Keratinocyte (primary cell): ENCODE results near the gene S100A10. TPM values are rescaled to one million over a fixed set of nuclear protein-coding genes. Genes with fewer than 3 reads are reported as not detected.

Experiments used
- DNase-seq: peaks from one replicate; pipeline ENCODE4 v3.0.0-alpha.2; 2011; ENCODE audit warnings: low read depth, missing footprints, low spot score
- FAIRE-seq: peaks from 2 replicates; lab custom pipeline; 2011; peaks lifted over from hg19 to GRCh38; lab: Jason Lieb, UNC
- H2AFZ ChIP-seq: 2 replicates; pipeline ENCODE4 v1.6.0; 2012; ENCODE audit warnings: low read length, control low read depth, inconsistent platforms; ENCODE audit not compliant: control insufficient read depth
- H3K27ac ChIP-seq: 2 replicates; pipeline ENCODE4 v1.5.1; 2011; ENCODE audit warnings: low read length; ENCODE audit not compliant: control insufficient read depth, insufficient read depth
- H3K27me3 ChIP-seq: 3 replicates; pipeline ENCODE4 v1.6.0; 2011; ENCODE audit warnings: low read length; ENCODE audit not compliant: control insufficient read depth, insufficient read depth; ENCODE audit errors: extremely low read depth
- H3K36me3 ChIP-seq, 2 experiments: 2 replicates in 1 of 2; 3 replicates in 1 of 2; pipeline ENCODE4 v1.5.1; 2011; ENCODE audit warnings: low read length in 2 of 2, mild to moderate bottlenecking in 1 of 2; ENCODE audit not compliant: control insufficient read depth in 2 of 2, insufficient read depth in 2 of 2; ENCODE audit errors: extremely low read depth in 1 of 2
- H3K4me1 ChIP-seq: 3 replicates; pipeline ENCODE4 v1.5.1; 2011; ENCODE audit warnings: low read length; ENCODE audit not compliant: control insufficient read depth, insufficient read depth; ENCODE audit errors: extremely low read depth
- H3K4me2 ChIP-seq: 3 replicates; pipeline ENCODE4 v1.6.0; 2011; ENCODE audit warnings: low read depth, low read length; ENCODE audit not compliant: control insufficient read depth, insufficient read depth; ENCODE audit errors: extremely low read depth
- H3K4me3 ChIP-seq, 3 experiments: fragments of 200-600 bp in 1 of 3; sonication (generic) in 1 of 3; 2 replicates in 2 of 3; 3 replicates in 1 of 3; pipeline ENCODE4 v1.5.1; 2011 to 2016; ENCODE audit warnings: low read length in 3 of 3, mild to moderate bottlenecking in 3 of 3, control low read depth in 2 of 3, inconsistent platforms in 1 of 3, low read depth in 1 of 3, mixed read lengths in 1 of 3, mixed run types in 1 of 3, moderate library complexity in 1 of 3; ENCODE audit not compliant: control insufficient read depth in 2 of 3, insufficient read depth in 2 of 3; ENCODE audit errors: extremely low read depth in 1 of 3
- H3K79me2 ChIP-seq: 2 replicates; pipeline ENCODE4 v1.6.0; 2012; ENCODE audit warnings: low read length; ENCODE audit not compliant: control insufficient read depth, insufficient read depth
- H3K9ac ChIP-seq: 3 replicates; pipeline ENCODE4 v1.6.0; 2011; ENCODE audit warnings: low read length; ENCODE audit not compliant: control insufficient read depth, insufficient read depth; ENCODE audit errors: extremely low read depth
- H3K9me1 ChIP-seq: 3 replicates; pipeline ENCODE4 v1.6.0; 2011; ENCODE audit warnings: low read length; ENCODE audit not compliant: control insufficient read depth, insufficient read depth; ENCODE audit errors: extremely low read depth
- H3K9me3 ChIP-seq: 2 replicates; pipeline ENCODE4 v1.5.1; 2012; ENCODE audit warnings: low read depth, low read length; ENCODE audit not compliant: control insufficient read depth
- H4K20me1 ChIP-seq: 3 replicates; pipeline ENCODE4 v1.6.0; 2011; ENCODE audit warnings: low read length; ENCODE audit not compliant: control insufficient read depth, insufficient read depth; ENCODE audit errors: extremely low read depth
- EZH2 ChIP-seq: IDR thresholded peaks from one replicate; pipeline ENCODE4 v1.6.1; 2012; ENCODE audit warnings: inconsistent platforms, mild to moderate bottlenecking, low read length, moderate library complexity
- dilution Hi-C: fragments of 300-500 bp; cut with MboI; formaldehyde crosslinking; loops from one replicate; pipeline ENCODE4 v1.7.0; 2020; ENCODE audit warnings: low sequenced_read_pairs; ENCODE audit not compliant: extremely low pct_ligation_motif_present
- polyA plus RNA-seq, 5 experiments: library from polyadenylated mRNA; depleted of rRNA in 3 of 5; stranded (reverse) in 3 of 5; stranded (forward) in 1 of 5; unstranded in 1 of 5; fragments of >200 nt; gene quantifications; 1 replicate in 1 of 5; 2 replicates in 3 of 5; 3 replicates in 1 of 5; pipeline versions ENCODE4 v1.2.1 to v1.2.3, GENCODE V29; 2011 to 2012; ENCODE audit warnings: missing spikeins in 2 of 5, low read depth in 1 of 5, low replicate concordance in 1 of 5
- TF ChIP-seq, protein P1 (sequence below), 3 experiments: IDR thresholded peaks in 1 of 3; conservative IDR thresholded peaks in 1 of 3; optimal IDR thresholded peaks in 1 of 3; 2 replicates in 2 of 3; 3 replicates in 1 of 3; pipeline versions ENCODE3 to v1.5.1; 2011; ENCODE audit warnings: low read length in 3 of 3, mild to moderate bottlenecking in 3 of 3, moderate library complexity in 2 of 3, control low read depth in 1 of 3, inconsistent platforms in 1 of 3; ENCODE audit not compliant: insufficient read depth in 2 of 3; ENCODE audit errors: extremely low read depth in 1 of 3

The S100A10 gene
- polyA plus RNA-seq, 1 donor (not counting 4 experiments of a cell fraction or from before 2014, with no cell fraction given), result 1,061 TPM

- H3K79me2 ChIP-seq, result no peaks in the 10 kb centered on the region
- DNase-seq, result no peak
- TF ChIP-seq, protein P1, sequence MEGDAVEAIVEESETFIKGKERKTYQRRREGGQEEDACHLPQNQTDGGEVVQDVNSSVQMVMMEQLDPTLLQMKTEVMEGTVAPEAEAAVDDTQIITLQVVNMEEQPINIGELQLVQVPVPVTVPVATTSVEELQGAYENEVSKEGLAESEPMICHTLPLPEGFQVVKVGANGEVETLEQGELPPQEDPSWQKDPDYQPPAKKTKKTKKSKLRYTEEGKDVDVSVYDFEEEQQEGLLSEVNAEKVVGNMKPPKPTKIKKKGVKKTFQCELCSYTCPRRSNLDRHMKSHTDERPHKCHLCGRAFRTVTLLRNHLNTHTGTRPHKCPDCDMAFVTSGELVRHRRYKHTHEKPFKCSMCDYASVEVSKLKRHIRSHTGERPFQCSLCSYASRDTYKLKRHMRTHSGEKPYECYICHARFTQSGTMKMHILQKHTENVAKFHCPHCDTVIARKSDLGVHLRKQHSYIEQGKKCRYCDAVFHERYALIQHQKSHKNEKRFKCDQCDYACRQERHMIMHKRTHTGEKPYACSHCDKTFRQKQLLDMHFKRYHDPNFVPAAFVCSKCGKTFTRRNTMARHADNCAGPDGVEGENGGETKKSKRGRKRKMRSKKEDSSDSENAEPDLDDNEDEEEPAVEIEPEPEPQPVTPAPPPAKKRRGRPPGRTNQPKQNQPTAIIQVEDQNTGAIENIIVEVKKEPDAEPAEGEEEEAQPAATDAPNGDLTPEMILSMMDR (optimal IDR thresholded peaks at IDR 0.05 in 1 of 3, IDR thresholded peaks at IDR 0.05 in 1 of 3, conservative IDR thresholded peaks at IDR 0.05 in 1 of 3; ENCODE audit: extremely low read depth in 1 of 3, insufficient read depth in 2 of 3, low read length in 3 of 3), result no peak
- TF ChIP-seq EZH2, result no peak
- no peak for FAIRE-seq
- peaks cover 19% of the 10 kb centered on the region for H3K4me1 ChIP-seq
- no peaks in the 10 kb centered on the region for H3K27me3 ChIP-seq
- no peaks in the 10 kb centered on the region for H3K9me1 ChIP-seq
- H3K4me3 ChIP-seq, result no peak overlapping the region
- H3K9ac ChIP-seq, result no peak overlapping the region
- dilution Hi-C loops, result no loop called here
- H3K27ac ChIP-seq, result no peak overlapping the region
- H3K9me3 ChIP-seq, result no peaks in the 10 kb centered on the region
- no peaks in the 10 kb centered on the region for H4K20me1 ChIP-seq
- no peak overlapping the region for H3K4me2 ChIP-seq
- H2AFZ ChIP-seq, result no peak overlapping the region
- H3K36me3 ChIP-seq, result peaks cover 0 to 1% of the 10 kb centered on the region in 2 experiments
Observed at GRCh38 chr1:152015766-152016165, 22.1 kb upstream of the S100A10 start.

DNA sequence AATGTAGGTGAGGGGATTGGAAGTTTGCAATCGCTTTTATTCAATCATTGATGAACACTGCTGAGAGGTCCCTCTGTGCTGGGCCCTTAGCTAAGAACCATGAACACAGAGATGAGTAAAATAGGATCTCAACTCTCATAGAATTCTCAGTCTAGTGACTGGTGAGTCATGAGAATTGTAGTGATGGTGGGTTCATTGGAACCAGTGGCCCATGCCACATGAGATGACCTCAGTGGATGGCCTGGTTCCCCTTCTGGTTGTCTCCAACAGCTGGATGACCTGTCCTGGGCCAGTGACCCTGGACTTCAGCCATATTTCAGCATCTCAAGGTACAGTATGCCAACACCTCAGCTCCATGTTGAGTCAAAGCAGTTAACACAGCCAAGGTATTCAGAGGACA, 21.3 kb upstream of the S100A10 start:
- Histone ChIP-seq H3K9me1 (no peaks in the 10 kb centered on the region), H3K36me3 (peaks cover 0 to 1% of the 10 kb centered on the region in 2 experiments), H3K9me3 (no peaks in the 10 kb centered on the region), H3K4me2 (no peak overlapping the region), H3K9ac (no peak overlapping the region), H3K4me1 (peaks cover 19% of the 10 kb centered on the region), H2AFZ (no peak overlapping the region), H4K20me1 (no peaks in the 10 kb centered on the region), H3K4me3 (no peak overlapping the region), H3K27ac (no peak overlapping the region), H3K79me2 (no peaks in the 10 kb centered on the region), H3K27me3 (no peaks in the 10 kb centered on the region)
- dilution Hi-C loops, result no loop called here
- DNase-seq, result no peak
- no peak for FAIRE-seq
- TF ChIP-seq EZH2, result no peak
- TF ChIP-seq, protein P1 (optimal IDR thresholded peaks at IDR 0.05 in 1 of 3, IDR thresholded peaks at IDR 0.05 in 1 of 3, conservative IDR thresholded peaks at IDR 0.05 in 1 of 3; ENCODE audit: extremely low read depth in 1 of 3, insufficient read depth in 2 of 3, low read length in 3 of 3), result no peak
